OCI-LY3 (cell line): ENCODE data around the gene DOCK9.

Source experiments
- H2AFZ ChIP-seq: fragments of 200-600, 300-600 bp; shearing (Covaris generic); 2 replicates; pipeline ENCODE4 v1.6.0; 2014; ENCODE audit warnings: antibody characterized with exemption, low read depth, low read length
- H3K27ac ChIP-seq: fragments of 200-600, 300-600 bp; sonication (generic); 2 replicates; pipeline ENCODE4 v1.5.1; 2014; ENCODE audit warnings: mild to moderate bottlenecking, low read length, moderate library complexity, mixed read lengths
- H3K27me3 ChIP-seq: fragments of 200-600, 300-600 bp; sonication (generic); 2 replicates; pipeline ENCODE4 v1.6.1; 2014; ENCODE audit warnings: low read depth, low read length, mixed read lengths
- H3K36me3 ChIP-seq: fragments of 200-600, 300-600 bp; sonication (generic); replicated peaks from 2 replicates; pipeline ENCODE3; 2014; ENCODE audit warnings: low read depth, low read length, mixed read lengths
- H3K4me1 ChIP-seq: fragments of 300-600, 200-600 bp; sonication (generic); 2 replicates; pipeline ENCODE4 v1.6.1; 2014; ENCODE audit warnings: low read length, mixed read lengths
- H3K4me2 ChIP-seq: fragments of 200-600, 300-600 bp; sonication (generic); 2 replicates; pipeline ENCODE4 v1.6.1; 2014; ENCODE audit warnings: low read length, mixed read lengths
- H3K4me3 ChIP-seq: fragments of 300-600, 200-600 bp; sonication (generic); 2 replicates; pipeline ENCODE4 v1.5.1; 2014; ENCODE audit warnings: antibody characterized with exemption, mild to moderate bottlenecking, low read length, moderate library complexity
- H3K79me2 ChIP-seq: fragments of 300-600, 200-600 bp; shearing (Covaris generic); 2 replicates; pipeline ENCODE4 v1.6.1; 2014; ENCODE audit warnings: mild to moderate bottlenecking, low read length, mixed read lengths
- H3K9ac ChIP-seq: fragments of 300-600, 200-600 bp; shearing (Covaris generic); 2 replicates; pipeline ENCODE4 v1.6.0; 2014; ENCODE audit warnings: mild to moderate bottlenecking, low read length, moderate library complexity
- H3K9me3 ChIP-seq: fragments of 200-600, 300-600 bp; shearing (Covaris generic); 2 replicates; pipeline ENCODE4 v1.6.1; 2014; ENCODE audit warnings: low read length, mixed read lengths; ENCODE audit not compliant: insufficient read depth
- H4K20me1 ChIP-seq: fragments of 200-600, 300-600 bp; sonication (generic); 2 replicates; pipeline ENCODE4 v1.6.1; 2016; ENCODE audit warnings: low read length, mixed read lengths; ENCODE audit not compliant: insufficient read depth
- CTCF ChIP-seq: fragments of 200-600, 300-600 bp; sonication (generic); IDR thresholded peaks from 2 replicates; pipeline ENCODE4 v1.5.1; 2014; ENCODE audit warnings: antibody characterized with exemption, low read length, low read depth
- EZH2phosphoT487 ChIP-seq: fragments of 200-600 bp; shearing (Covaris generic); IDR thresholded peaks from 2 replicates; pipeline ENCODE4 v1.6.1; 2018; ENCODE audit warnings: antibody characterized with exemption, mixed run types, low read depth

DOCK9 gene

GRCh38 chr13:98915981-98916380 is 61.9 kb downstream of the DOCK9 start:
- Histone ChIP-seq H4K20me1 (no peaks in the 10 kb centered on the region), H3K27ac (no peak overlapping the region)

GRCh38 chr13:98915563-98915962 is 62.3 kb downstream of the DOCK9 start:
- Histone ChIP-seq H3K4me2 (no peak overlapping the region), H4K20me1 (no peaks in the 10 kb centered on the region), H3K9me3 (no peaks in the 10 kb centered on the region), H3K36me3 (no peaks in the 10 kb centered on the region), H3K4me1 (no peaks in the 10 kb centered on the region), H3K27me3 (no peaks in the 10 kb centered on the region), H3K4me3 (no peak overlapping the region), H3K27ac (no peak overlapping the region), H3K79me2 (no peaks in the 10 kb centered on the region), H2AFZ (no peak overlapping the region), H3K9ac (no peak overlapping the region)
- TF ChIP-seq EZH2phosphoT487 = no peak
- no peak for TF ChIP-seq CTCF

More at GRCh38 chr13:98915981-98916380, 61.9 kb downstream of the DOCK9 start:
- Histone ChIP-seq H3K4me3 (no peak overlapping the region), H3K4me1 (no peaks in the 10 kb centered on the region), H3K36me3 (no peaks in the 10 kb centered on the region), H3K9ac (no peak overlapping the region), H2AFZ (no peak overlapping the region), H3K9me3 (no peaks in the 10 kb centered on the region), H3K4me2 (no peak overlapping the region), H3K79me2 (no peaks in the 10 kb centered on the region), H3K27me3 (no peaks in the 10 kb centered on the region)
- TF ChIP-seq CTCF (no peak), EZH2phosphoT487 (no peak)

- H2AFZ ChIP-seq = no peak overlapping the region
- no peaks in the 10 kb centered on the region for H3K27me3 ChIP-seq
- no peak overlapping the region for H3K4me3 ChIP-seq
- no peaks in the 10 kb centered on the region for H3K36me3 ChIP-seq
- no peaks in the 10 kb centered on the region for H3K9me3 ChIP-seq
- H3K4me2 ChIP-seq = no peak overlapping the region
- no peak for TF ChIP-seq EZH2phosphoT487
- TF ChIP-seq CTCF = no peak
- no peaks in the 10 kb centered on the region for H4K20me1 ChIP-seq
- no peaks in the 10 kb centered on the region for H3K4me1 ChIP-seq
- H3K79me2 ChIP-seq = no peaks in the 10 kb centered on the region
- no peak overlapping the region for H3K9ac ChIP-seq
- H3K27ac ChIP-seq = no peak overlapping the region
These were observed 64.1 kb downstream of the DOCK9 start for GRCh38 chr13:98913741-98914140.

GRCh38 chr13:98912846-98913245 is 65.0 kb downstream of the DOCK9 start:
- no peaks in the 10 kb centered on the region for H4K20me1 ChIP-seq
- no peaks in the 10 kb centered on the region for H3K9me3 ChIP-seq
- no peak overlapping the region for H3K4me3 ChIP-seq
- H3K27me3 ChIP-seq = no peaks in the 10 kb centered on the region
- H3K36me3 ChIP-seq = no peaks in the 10 kb centered on the region
- no peak overlapping the region for H3K27ac ChIP-seq
- no peaks in the 10 kb centered on the region for H3K4me1 ChIP-seq
- TF ChIP-seq CTCF = no peak
- no peak for TF ChIP-seq EZH2phosphoT487
- no peak overlapping the region for H2AFZ ChIP-seq
- no peaks in the 10 kb centered on the region for H3K79me2 ChIP-seq
- H3K4me2 ChIP-seq = no peak overlapping the region
- no peak overlapping the region for H3K9ac ChIP-seq
